ENCODE measurements around the gene SEPTIN1.
"Not testable (repeated sequence)": the region's sequence is repeated elsewhere in the genome, so short reads cannot be mapped to it uniquely, and the experiment has no call there.

SEPTIN1 gene

GRCh38 chr16:30401768-30402425 lies 19.5 kb upstream of the SEPTIN1 start:
- DNase-seq, result no peak

DNA sequence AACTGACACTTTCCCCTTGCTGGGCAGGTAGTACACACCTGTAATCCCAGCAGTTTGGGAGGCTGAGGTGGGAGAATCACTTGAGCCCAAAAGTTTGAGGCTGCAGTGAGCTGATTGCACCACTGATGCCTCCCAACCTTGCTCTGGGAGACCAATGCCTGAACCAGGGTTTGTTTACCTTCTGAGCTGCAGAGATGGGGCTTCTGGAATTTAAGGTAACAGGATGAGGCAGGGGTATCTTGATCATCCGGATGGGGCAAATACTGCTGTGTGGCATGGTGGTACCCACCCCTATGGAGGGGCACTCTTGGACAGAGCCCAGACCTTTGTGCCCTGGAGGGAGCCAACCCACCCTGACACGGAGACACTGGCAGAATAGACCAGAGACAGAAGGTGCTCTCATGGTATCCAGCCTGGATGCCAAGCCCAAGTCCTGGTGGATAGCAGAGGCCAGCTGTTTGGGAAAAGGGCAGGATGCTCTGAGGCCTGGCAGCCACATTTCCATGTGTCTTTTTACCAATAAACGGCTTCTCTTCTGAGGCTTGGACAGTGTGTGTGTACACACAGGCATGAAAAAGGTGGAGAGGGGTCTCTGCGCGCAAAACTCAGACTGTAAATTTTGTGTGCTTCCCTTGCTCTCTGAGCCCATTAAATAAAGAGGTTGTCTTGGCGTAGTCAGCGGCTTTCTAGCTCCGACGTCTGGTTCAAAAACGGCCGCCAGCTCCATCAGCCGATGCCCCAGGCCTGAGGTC lies 17.2 kb upstream of the SEPTIN1 start:
- DNase-seq, result no peak

DNA sequence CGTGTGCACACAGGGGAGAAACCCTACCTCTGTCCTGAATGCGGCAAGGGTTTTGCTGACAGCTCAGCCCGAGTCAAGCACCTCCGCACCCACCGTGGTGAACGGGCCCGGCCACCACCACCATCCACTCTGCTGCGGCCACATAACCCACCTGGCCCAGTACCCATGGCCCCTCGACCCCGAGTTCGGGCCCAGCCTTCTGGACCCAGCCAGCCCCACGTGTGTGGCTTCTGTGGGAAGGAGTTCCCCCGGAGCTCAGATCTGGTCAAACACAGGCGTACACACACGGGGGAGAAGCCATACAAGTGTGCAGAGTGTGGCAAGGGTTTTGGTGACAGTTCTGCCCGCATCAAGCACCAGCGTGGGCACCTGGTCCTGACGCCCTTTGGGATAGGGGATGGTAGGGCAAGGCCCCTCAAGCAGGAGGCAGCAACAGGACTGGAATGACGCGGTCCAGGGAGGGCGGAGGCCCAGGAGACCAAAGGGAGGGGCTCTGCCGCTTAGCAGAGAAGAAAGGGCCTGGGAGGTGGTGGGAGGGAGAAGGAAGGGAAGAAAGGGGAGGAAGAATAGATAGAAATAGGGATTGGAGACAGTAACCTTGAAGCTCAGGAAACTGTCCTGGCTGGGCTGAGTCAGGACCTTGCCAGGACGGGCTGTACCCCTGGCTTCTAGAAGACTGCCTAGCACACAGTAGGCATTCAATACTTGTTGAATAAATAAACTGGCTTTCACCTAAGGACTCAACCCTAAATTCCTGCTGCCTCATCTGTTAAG lies 16.5 kb upstream of the SEPTIN1 start:
- no peak for DNase-seq

DNA sequence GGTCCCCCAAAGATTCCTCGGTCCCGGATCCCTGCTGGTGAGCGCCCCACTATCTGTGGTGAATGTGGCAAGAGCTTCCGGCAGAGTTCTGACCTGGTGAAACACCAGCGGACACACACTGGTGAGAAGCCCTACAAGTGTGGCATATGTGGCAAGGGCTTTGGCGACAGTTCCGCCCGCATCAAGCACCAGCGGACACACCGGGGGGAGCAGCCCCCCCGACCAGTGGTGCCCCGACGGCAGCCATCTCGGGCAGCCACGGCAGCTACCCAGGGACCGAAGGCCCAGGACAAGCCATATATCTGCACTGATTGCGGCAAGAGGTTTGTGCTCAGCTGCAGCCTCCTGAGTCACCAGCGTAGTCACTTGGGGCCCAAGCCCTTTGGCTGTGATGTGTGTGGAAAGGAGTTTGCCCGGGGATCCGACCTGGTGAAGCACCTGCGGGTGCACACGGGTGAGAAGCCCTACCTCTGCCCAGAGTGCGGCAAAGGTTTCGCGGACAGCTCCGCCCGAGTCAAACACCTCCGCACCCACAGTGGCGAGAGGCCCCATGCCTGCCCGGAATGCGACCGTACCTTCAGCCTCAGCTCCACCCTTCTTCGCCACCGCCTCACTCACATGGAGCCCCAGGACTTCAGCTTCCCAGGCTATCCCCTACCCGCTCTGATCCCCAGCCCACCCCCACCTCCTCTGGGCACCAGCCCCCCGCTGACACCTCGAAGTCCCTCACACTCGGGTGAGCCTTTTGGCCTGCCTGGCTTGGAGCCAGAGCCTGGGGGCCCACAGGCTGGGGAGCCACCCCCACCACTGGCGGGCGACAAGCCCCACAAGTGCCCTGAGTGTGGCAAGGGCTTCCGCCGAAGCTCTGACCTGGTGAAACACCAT lies 15.7 kb upstream of the SEPTIN1 start:
- DNase-seq, result no peak

DNA sequence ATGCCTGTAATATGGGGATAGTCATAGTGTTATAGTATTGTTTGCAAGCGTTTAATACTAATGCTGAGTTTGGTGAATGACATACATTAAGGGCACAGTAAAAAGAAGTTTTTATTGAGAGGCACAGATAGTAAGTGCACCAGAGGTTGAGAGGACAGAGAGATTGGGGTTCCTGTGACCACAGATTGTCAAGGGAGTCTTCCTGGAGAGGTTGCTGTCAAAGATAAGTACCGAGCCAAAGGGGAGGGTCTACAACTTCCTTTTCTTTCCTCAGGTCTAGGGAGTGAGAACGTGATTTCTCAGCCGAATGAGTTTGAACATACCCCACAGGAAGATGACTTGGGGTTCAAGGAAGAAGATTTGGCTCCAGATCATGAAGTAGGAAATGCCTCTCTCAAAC lies 14.7 kb upstream of the SEPTIN1 start:
- no peak for DNase-seq

GRCh38 chr16:30396627-30397026 lies 14.3 kb upstream of the SEPTIN1 start:
- not testable (repeated sequence) for DNase-seq

DNA sequence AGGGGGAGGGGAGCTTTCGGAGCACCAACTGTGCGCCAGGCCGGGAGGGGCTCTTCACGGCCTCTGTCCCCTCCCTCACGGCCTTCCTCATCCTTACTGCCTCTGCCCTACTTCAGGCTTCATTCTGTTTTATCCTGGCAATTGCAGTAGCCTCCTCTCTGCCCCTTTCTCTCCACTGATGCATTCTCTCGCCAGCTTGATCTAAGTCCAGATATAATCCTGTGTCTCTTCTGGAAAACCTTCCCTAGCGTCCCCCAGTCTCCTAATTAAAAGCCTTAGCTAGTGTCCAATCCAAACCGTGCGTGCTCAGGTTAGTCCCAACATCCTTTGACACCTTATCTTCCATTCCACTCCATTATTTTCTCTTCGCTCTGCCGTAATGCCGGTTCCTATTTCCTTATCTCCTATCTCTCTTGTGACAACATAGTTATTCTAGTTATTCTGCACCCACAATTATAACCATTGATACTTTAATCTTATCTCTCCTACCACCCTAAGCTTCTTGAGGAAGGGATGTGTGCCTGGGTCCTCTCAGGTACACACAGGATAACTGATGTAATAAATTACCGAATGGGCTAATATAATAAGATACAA lies 13.7 kb upstream of the SEPTIN1 start:
- DNase-seq, result no peak

- peak in 3 of 4 experiments; percentile 26 to 35 (median 35) for DNase-seq
Observed at GRCh38 chr16:30395155-30395991, 13.0 kb upstream of the SEPTIN1 start, which contains the start of gene ZNF48. TSS of gene ZNF48 (plus strand) at chr16:30395420. CDS start at chr16:30395795, 375 bp downstream.

DNA sequence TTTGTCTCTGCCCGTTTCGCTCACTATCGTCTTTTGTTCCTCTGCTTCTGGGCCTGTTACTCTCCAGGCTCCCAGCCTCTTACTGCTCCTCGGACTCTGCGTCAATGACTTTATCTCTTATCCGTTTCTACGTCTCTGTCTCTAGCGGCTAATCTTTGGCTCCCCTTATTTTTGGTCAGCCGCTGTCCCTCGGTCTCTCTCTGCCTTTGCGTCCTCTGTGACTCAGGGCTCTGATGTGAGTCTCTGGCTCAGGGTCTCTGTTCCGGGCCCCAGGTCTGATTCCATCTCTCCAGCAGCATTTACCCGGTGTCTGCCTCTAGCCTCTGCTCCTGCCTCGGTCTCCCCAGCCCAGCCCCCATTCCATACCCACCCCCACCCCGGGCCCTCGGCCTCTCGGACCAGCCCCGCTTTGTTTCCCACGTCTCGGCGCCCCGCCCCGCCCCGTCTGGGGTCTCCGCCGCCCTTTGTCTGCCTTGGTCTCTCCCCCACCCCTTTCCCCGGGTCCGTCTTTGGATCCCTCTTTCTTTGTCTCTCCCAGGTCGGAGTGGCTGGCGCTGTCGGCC lies 12.3 kb upstream of the SEPTIN1 start:
- no peak for DNase-seq

GRCh38 chr16:30383521-30383920 lies 1.2 kb upstream of the SEPTIN1 start:
- DNase-seq, result no peak

GRCh38 chr16:30381291-30382041 lies 895 bp downstream of the SEPTIN1 start:
- DNase-seq, result peak in 1 of 4 experiments; percentile 11

DNA sequence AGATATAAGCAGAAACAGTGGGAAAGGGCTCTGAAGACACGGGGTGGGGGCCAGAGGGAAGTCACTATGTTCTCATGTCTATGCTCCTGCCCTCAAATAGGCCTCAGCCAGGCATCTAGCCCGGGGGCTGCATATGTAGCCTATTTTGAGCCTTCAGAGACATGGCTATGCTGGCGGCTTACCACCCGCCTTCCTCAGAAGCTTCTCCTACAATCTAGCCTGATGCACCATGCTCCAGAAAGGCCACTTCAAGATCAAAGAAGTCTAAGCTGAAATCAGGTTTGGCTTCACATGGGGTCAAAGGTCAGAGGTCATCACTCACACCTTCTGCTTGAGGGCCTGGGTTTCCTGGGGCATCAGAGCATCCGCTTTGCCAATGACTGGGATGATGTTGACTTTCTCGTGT lies 1.6 kb downstream of the SEPTIN1 start:
- DNase-seq, result no peak

- no peak for DNase-seq
Observed at GRCh38 chr16:30380072-30380802, 2.1 kb downstream of the SEPTIN1 start.

DNA sequence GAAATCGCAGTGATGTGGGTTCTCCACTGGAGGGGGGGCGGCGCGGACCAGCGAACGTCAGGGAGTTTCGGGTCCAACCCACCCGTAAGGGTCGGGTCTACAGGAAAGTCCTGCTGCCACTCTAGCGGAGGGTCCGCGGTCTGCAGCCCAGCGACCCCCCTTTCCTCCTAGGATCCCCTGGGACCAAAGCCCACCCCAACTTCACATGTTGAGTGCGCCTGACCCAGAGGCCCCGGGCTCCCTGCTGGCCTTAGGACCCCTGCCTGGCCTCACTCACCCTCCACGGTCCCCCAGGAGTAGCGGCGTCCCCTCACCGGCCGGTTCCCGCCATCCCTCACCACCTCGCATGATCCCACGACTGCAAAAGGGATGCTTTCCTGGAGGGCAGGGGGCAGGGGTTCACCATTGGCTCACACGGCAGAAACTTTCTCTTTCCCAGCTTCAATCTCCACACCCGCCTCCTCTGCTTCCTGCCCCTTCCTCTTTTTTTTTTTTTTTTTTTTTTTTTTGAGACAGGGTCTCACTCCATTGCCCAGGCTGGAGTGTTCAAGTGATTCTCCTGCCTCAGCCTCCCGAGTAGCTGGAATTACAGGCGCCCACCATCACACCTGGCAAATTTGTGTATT lies 3.1 kb downstream of the SEPTIN1 start:
- no peak for DNase-seq

GRCh38 chr16:30378236-30379157 lies 3.9 kb downstream of the SEPTIN1 start:
- peak; percentile 97 to 100 (median 100) for DNase-seq

DNA sequence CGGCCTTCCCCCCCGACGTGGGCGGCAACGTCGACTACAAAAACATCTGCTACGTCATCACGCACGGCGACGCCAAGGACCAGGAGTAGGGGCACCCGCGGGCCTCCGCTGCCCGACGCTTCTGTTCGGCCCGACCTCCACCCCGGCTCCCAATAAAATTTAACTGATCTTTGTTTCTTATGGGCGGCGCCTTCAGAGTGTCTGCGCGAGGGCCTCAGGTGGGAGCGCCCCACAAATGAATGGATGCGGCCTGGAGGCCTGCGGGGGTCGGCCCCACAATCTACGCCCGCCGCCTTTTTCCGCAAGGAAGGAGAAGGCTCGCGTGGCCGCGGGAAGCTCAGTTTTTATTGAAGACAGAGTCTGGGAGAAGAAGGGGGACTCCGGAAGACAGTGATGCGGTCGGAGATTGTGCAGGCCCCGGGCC lies 4.5 kb downstream of the SEPTIN1 start:
- DNase-seq, result peak; percentile 66 to 82 (median 74)

DNA sequence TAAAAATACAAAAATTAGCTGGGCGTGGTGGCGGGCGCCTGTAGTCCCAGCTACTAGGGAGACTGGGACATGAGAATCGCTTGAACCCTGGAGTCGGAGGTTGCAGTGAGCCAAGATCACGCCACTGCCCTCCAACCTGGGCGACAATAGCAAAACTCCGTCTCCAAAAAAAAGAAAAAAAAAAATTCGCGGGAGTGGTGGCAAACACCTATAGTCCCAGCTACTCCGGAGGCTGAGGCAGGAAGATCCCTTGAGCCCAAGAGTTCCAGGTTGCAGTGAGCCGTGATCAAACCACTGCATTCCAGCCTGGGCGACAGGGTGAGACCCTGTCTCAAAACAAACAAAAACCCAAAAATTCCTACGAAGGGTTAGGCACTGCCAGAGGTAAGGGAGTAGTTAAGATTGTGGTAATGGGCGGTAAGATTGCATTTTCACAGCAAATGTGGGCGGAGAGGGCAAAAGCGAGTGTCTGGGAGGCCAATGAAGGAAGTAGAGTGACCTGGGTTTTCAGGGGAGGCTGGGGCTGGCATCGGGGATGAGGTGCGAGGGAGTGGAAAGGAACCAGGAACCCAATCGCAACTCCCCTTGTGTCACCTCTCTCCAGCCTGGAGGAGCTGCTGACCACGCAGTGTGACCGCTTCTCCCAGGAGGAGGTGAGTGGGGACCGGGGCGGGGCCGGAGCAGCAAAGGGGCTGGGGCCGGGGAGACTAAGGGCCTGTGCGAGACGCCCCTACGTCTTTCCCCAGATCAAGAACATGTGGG lies 5.1 kb downstream of the SEPTIN1 start:
- no peak for DNase-seq
